Hematopoietic multipotent progenitor cell treated with erythropoietin and hydrocortisone succinate and interleukin-3 and kit ligand, for 15 days (in vitro differentiated cells): Measurements from ENCODE around the gene MAPK12.

Source experiments
- DNase-seq: peaks from one replicate; pipeline ENCODE4 v3.0.0-alpha.2; 2015; ENCODE audit warnings: low spot score

MAPK12 gene

GRCh38 chr22:50261615-50262459, at the start of gene MAPK12:
Gene MAPK12, minus strand, starts transcription at chr22:50261683. Its CDS starts 174 bp downstream, at chr22:50261509.
- no peak for DNase-seq

GRCh38 chr22:50310949-50311444, 49.5 kb upstream of the MAPK12 start:
- no peak for DNase-seq

GRCh38 chr22:50310031-50310722, 48.7 kb upstream of the MAPK12 start:
- DNase-seq, result no peak

- DNase-seq, result no peak
Measured at GRCh38 chr22:50309601-50309991, 48.1 kb upstream of the MAPK12 start.

- no peak for DNase-seq
Measured at GRCh38 chr22:50308986-50309600, 47.6 kb upstream of the MAPK12 start.

GRCh38 chr22:50308597-50308935, 47.1 kb upstream of the MAPK12 start:
- no peak for DNase-seq

- DNase-seq, result no peak
Measured at GRCh38 chr22:50307890-50308596, 46.6 kb upstream of the MAPK12 start.

- peak; percentile 35 for DNase-seq
Measured at GRCh38 chr22:50306753-50307749, 45.6 kb upstream of the MAPK12 start, which contains the start of gene PLXNB2. Gene PLXNB2, minus strand, starts transcription at chr22:50307646. Its CDS starts 17,062 bp downstream, at chr22:50290584.

- DNase-seq, result peak; percentile 62
Measured at GRCh38 chr22:50305923-50306566, 44.6 kb upstream of the MAPK12 start.

DNA sequence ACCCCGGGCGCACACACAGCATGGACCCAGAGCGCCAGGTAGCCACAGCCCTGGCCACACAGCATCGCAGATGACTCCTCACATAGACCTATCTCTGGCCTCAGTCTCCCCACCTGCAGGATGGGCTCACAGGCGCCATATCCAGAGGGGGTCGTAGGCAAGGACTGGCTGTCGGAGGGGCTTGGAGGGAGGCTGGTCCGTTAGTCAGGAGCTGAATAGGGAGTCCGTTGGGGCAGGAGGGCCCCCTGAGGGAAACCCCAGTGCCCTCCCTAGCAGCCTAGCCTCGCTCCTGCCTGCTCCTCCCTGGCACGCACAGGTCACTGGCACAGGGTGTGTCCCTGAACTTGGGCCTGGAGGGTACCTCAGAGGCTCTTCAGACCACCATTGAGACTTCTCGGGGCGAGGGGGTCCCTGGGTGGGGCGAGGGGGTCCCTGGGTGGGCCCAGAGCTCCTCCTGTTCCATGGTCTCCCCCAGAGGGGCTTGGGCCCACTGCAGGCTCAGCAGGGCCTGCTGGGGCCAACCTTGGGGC, 44.0 kb upstream of the MAPK12 start:
- DNase-seq, result no peak

- DNase-seq, result no peak
Measured at GRCh38 chr22:50304528-50305392, 43.3 kb upstream of the MAPK12 start.

- no peak for DNase-seq
Measured at GRCh38 chr22:50303848-50304527, 42.5 kb upstream of the MAPK12 start.

DNA sequence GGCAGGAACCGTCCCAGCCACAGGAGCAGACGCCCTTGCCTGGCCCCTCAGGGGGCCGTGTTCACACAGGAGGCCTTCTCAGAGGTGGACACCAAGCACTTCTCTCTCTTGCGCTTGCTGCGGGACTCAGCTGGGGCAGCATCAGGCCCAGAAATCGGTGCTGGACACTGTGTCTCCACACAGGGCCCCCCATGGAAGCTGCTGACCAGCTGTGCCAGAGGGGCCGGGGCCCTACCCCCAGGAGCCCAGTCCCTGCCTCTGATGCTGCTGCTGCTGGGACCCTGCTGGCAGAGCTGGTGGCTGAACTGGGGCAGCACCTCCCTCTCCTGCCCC, 42.0 kb upstream of the MAPK12 start:
- no peak for DNase-seq

GRCh38 chr22:50302564-50302963, 41.1 kb upstream of the MAPK12 start:
- DNase-seq, result no peak

DNA sequence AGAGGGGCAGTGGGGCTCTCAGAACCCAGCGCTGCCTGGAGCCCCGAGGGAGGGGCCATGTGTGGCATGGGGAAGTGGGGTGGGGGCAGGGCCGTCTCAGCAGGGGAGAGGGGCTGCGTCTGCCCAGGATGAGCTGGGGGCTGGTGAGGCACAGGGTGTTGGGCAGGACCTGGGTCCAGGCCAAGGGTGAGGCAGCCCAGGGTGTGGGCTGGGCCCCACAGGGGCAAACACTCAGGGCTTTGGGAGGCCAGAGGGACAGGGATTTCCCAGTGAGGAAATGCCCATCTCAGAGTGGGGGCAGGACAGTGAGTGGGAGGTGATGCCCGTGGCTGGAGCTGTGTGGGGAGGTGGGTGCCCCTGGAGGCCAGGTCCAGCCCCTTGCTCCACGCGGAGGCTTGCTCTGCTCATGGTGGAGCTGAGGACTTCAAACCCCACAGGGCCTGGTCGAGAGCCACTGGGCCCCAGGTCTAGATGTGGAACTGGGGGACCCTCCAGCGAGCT, 40.6 kb upstream of the MAPK12 start:
- DNase-seq, result no peak

DNA sequence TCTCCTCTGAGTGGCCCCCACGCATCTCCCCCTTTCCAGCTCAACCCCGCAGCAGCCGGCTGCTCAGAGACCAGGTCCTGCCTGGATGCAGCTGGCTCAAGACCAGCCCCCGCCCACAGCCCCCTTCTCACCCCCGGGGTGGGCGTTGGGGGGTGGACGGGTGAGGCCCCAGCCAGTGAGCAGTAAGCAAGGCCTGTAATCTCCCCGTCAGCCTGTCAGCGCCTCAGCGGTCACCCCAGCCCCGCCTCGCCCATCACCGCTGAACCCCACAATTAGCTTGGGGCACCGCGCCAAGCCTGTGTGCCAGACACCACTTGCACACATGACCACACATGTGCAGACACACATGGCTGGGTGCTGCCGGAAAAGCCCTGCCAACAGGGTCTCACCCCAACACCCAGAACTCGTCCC, 40.1 kb upstream of the MAPK12 start:
- DNase-seq, result no peak

DNA sequence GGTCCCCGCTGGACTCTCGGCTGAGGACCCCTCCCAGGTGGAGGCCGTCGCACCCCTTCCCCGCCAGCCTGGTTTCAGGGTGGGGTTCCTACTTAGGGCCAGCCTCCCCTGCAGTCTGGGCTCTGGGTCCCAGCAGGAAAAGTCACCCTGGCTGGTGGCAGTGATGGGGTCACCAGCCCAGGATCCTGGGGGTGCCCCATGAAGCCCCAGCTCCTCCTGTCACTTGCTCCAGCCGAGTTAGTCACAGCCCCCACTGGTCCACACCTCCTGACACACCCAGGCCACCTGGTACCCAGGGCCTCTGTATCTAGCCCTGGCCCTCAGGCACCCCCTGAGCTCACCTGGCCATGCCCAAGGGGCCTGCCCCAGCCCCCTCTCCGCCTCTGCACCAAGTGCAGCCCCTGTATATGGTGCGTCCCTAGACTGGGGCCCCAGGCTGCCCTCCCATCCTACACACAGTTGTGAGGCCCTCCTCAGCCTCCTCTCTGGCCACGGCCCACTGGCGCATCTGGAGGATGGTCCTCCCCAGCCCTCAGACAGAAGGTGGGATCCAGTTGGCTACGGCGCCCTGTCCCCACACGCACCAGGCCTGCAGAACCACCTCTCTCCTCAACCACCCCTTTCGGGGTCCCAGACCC, 39.3 kb upstream of the MAPK12 start:
- no peak for DNase-seq
